Sigmoid colon (tissue), 7 donors: ENCODE results near the gene GRIN2A. TPM values are rescaled to one million over a fixed set of nuclear protein-coding genes. Genes with fewer than 3 reads are reported as not detected.

ENCODE experiments used
- DNase-seq: peaks from one replicate; pipeline ENCODE4 v3.0.0-alpha.2; 2019
- H3K27ac ChIP-seq, 4 donors: fragments of 200-600 bp; sonication (generic); one replicate each; pipeline ENCODE4 v1.5.1; 2016 to 2019; ENCODE audit warnings: mild to moderate bottlenecking in 1 of 4
- H3K27me3 ChIP-seq, 3 donors: fragments of 200-600 bp; sonication (generic); one replicate each; pipeline ENCODE4 v1.5.1; 2019; ENCODE audit warnings: mild to moderate bottlenecking in 1 of 3
- H3K36me3 ChIP-seq, 4 donors: fragments of 200-600 bp; sonication (generic); one replicate each; pipeline ENCODE4 v1.5.1; 2016 to 2019
- H3K4me1 ChIP-seq, 4 donors: fragments of 200-600 bp; sonication (generic); one replicate each; pipeline ENCODE4 v1.5.1; 2017 to 2019
- H3K4me3 ChIP-seq, 4 donors: fragments of 200-600 bp; sonication (generic); one replicate each; pipeline ENCODE4 v1.5.1; 2017 to 2019; ENCODE audit warnings: mild to moderate bottlenecking in 2 of 4, moderate library complexity in 1 of 4
- H3K9me3 ChIP-seq, 4 donors: fragments of 200-600 bp in 3 of 4; sonication (generic) in 3 of 4; one replicate each; pipeline versions ENCODE4 v1.5.1 to v1.6.1; 2013 to 2019
- CTCF ChIP-seq, 4 experiments: fragments of 450-650 bp in 3 of 4; fragments of 200-600 bp in 1 of 4; IDR thresholded peaks; one replicate each; pipeline ENCODE4 v1.5.1; 2016 to 2019; ENCODE audit warnings: antibody characterized with exemption in 4 of 4, mild to moderate bottlenecking in 3 of 4, moderate library complexity in 2 of 4
- EP300 ChIP-seq, 4 donors: sonication (generic); formaldehyde crosslinking; IDR thresholded peaks; one replicate each; pipeline ENCODE4 v1.6.1; 2017; ENCODE audit warnings: antibody characterized with exemption in 4 of 4
- POLR2A ChIP-seq, 2 donors: fragments of 450-650 bp; IDR thresholded peaks; one replicate each; pipeline ENCODE4 v1.6.1; 2016; ENCODE audit warnings: antibody characterized with exemption in 2 of 2, mild to moderate bottlenecking in 2 of 2, moderate library complexity in 2 of 2
- POLR2AphosphoS5 ChIP-seq, 4 donors: sonication (generic); formaldehyde crosslinking; IDR thresholded peaks; one replicate each; pipeline ENCODE4 v1.6.1; 2017; ENCODE audit warnings: antibody characterized with exemption in 4 of 4
- WGBS, 2 donors: extraction: QIAGEN DNeasy Blood & Tissue Kit; methylation state at CpG; one replicate each; pipeline ENCODE4 v1.1.7; 2013; 5-methylcytosine and 5-hydroxymethylcytosine counted together
- intact Hi-C: fragments of 100-400 bp; cut with DNase I; formaldehyde crosslinking; loops from one replicate; pipeline ENCODE4 v1.15.1; 2023
- polyA plus RNA-seq, 3 donors: library from polyadenylated mRNA; stranded (reverse); fragments of 200-250 nt; gene quantifications; one replicate each; pipeline ENCODE4 v1.2.3, GENCODE V29; 2013
- total RNA-seq, 4 donors: library from RNA; depleted of rRNA; stranded (reverse); fragments of >200 nt; gene quantifications; one replicate each; pipeline ENCODE4 v1.1.0, GENCODE V29; 2016
- donor health status: healthy with polysubstance abuse.
- donor health status: Bipolar disorder and iron deficiency.
- donor health status: healthy.

The GRIN2A gene
- total and polyA plus RNA-seq, 7 donors: under 0.01 to 0.36 (median 0.09) TPM

GRCh38 chr16:9965079-9965478, 217.1 kb downstream of the GRIN2A start:
- Histone ChIP-seq H3K36me3 (no peaks in the 10 kb centered on the region), H3K4me3 (no peak overlapping the region), H3K4me1 (no peaks in the 10 kb centered on the region), H3K27me3 (no peaks in the 10 kb centered on the region), H3K9me3 (no peaks in the 10 kb centered on the region), H3K27ac (no peak overlapping the region)
- TF ChIP-seq CTCF (IDR thresholded peaks at IDR 0.05): no peak
- no peak for TF ChIP-seq EP300 (IDR thresholded peaks at IDR 0.05)
- TF ChIP-seq POLR2AphosphoS5 (IDR thresholded peaks at IDR 0.05): no peak
- TF ChIP-seq POLR2A (IDR thresholded peaks at IDR 0.05): no peak
- WGBS, 2 donors: 69 to 76% methylated on average over 3 of the region's 3 CpGs
- intact Hi-C loops: no loop called here
- DNase-seq: no peak

DNA sequence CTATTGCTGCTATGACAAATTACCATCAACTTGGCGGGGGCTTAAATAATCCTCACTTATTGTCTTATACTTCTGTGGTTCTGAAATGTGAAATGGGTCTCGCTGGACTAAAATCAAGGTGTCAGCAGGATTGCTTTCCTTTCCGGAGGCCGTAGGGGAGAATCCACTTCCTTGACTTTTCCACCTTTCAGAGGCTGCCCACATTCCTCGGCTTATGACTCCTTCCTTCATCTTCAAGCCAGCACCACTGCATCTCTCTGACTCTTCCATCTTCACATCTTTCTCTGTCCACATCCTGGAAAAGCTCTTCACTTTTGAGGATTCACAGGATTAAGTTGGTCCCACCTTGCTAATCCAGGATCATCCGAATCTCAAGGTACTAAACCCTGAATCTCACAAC, 217.8 kb downstream of the GRIN2A start:
- intact Hi-C loops: no loop called here
- no peak overlapping the region for H3K27ac ChIP-seq
- H3K9me3 ChIP-seq: no peaks in the 10 kb centered on the region
- no peaks in the 10 kb centered on the region for H3K4me1 ChIP-seq
- no peak for DNase-seq
- no peak for TF ChIP-seq CTCF (IDR thresholded peaks at IDR 0.05)
- TF ChIP-seq POLR2A (IDR thresholded peaks at IDR 0.05): no peak
- no peak for TF ChIP-seq POLR2AphosphoS5 (IDR thresholded peaks at IDR 0.05)
- TF ChIP-seq EP300 (IDR thresholded peaks at IDR 0.05): no peak
- 88 to 90% methylated on average over 6 of the region's 6 CpGs for WGBS, 2 donors
- no peak overlapping the region for H3K4me3 ChIP-seq
- H3K36me3 ChIP-seq: no peaks in the 10 kb centered on the region
- no peaks in the 10 kb centered on the region for H3K27me3 ChIP-seq

- DNase-seq: no peak
- H3K9me3 ChIP-seq: no peaks in the 10 kb centered on the region
- no peaks in the 10 kb centered on the region for H3K4me1 ChIP-seq
- 83 to 84% methylated on average over 5 of the region's 5 CpGs for WGBS, 2 donors
- no peak overlapping the region for H3K4me3 ChIP-seq
- no peaks in the 10 kb centered on the region for H3K36me3 ChIP-seq
- no peaks in the 10 kb centered on the region for H3K27me3 ChIP-seq
- TF ChIP-seq POLR2A (IDR thresholded peaks at IDR 0.05) (no peak), EP300 (IDR thresholded peaks at IDR 0.05) (no peak), POLR2AphosphoS5 (IDR thresholded peaks at IDR 0.05) (no peak), CTCF (IDR thresholded peaks at IDR 0.05) (no peak)
- intact Hi-C loops: no loop called here
- H3K27ac ChIP-seq: no peak overlapping the region
Measured at GRCh38 chr16:9957433-9957832, 224.8 kb downstream of the GRIN2A start.

DNA sequence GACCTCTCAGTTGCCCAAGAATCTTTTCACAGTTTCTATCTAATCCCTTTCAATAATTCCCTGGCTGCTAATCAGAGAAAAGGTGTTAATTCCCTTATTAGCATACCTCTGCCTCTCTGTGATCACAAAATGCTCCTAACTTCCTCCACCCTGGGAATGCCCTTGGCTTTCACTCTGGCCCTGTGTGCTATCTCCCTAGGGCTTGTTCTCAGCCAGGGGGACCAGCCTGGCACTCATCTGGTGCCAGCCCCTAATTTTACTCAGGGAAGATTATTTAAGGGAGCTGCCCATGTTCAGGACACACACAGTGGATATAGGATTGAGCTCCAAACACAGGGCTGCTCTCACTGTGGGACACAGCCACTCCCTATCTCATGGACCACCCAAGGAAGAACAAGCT, 225.2 kb downstream of the GRIN2A start:
- intact Hi-C loops: no loop called here
- Histone ChIP-seq H3K27me3 (no peaks in the 10 kb centered on the region), H3K9me3 (no peaks in the 10 kb centered on the region), H3K36me3 (no peaks in the 10 kb centered on the region), H3K27ac (no peak overlapping the region), H3K4me3 (no peak overlapping the region), H3K4me1 (no peaks in the 10 kb centered on the region)
- DNase-seq: no peak
- TF ChIP-seq POLR2A (IDR thresholded peaks at IDR 0.05) (no peak), CTCF (IDR thresholded peaks at IDR 0.05) (no peak), POLR2AphosphoS5 (IDR thresholded peaks at IDR 0.05) (no peak), EP300 (IDR thresholded peaks at IDR 0.05) (no peak)

DNA sequence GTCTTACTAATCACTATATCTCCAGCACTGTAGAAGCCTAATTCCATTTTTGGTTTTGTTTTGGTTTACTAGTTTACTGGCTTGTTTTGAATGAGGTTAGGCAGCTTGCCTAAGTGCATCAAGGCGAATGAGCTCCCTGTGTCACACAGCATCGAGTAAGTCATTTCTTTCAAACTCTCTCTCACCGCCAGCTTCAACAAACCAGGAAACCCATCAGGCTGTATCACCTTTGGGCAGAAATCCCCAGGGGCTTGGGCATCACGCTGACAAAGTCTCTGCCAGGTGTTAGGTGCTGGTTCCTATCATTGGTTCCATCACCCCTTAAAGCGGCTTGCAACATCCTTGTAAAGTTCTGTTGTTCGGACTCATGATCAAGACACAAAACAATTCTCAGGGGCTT, 226.6 kb downstream of the GRIN2A start:
- no peaks in the 10 kb centered on the region for H3K36me3 ChIP-seq
- 73 to 80% methylated on average over 6 of the region's 6 CpGs for WGBS, 2 donors
- no peaks in the 10 kb centered on the region for H3K27me3 ChIP-seq
- no peak overlapping the region for H3K27ac ChIP-seq
- intact Hi-C loops: no loop called here
- H3K4me3 ChIP-seq: no peak overlapping the region
- no peaks in the 10 kb centered on the region for H3K9me3 ChIP-seq
- no peaks in the 10 kb centered on the region for H3K4me1 ChIP-seq
- TF ChIP-seq POLR2A (IDR thresholded peaks at IDR 0.05) (no peak), POLR2AphosphoS5 (IDR thresholded peaks at IDR 0.05) (no peak), EP300 (IDR thresholded peaks at IDR 0.05) (no peak)
- DNase-seq: no peak
